GM19193 (cell line): ENCODE data around the gene ZEB1.

Source experiments
- POLR2A ChIP-seq: IDR thresholded peaks from 4 replicates; pipeline ENCODE4 v1.6.1; 2011; ENCODE audit not compliant: insufficient read depth, insufficient read length; ENCODE audit errors: extremely low read depth

ZEB1 gene

GRCh38 chr10:31390804-31391203 lies 71.8 kb downstream of the ZEB1 start:
- TF ChIP-seq POLR2A = no peak

- TF ChIP-seq POLR2A = no peak
These were observed 74.8 kb downstream of the ZEB1 start for GRCh38 chr10:31393844-31394243.

GRCh38 chr10:31395695-31396094 lies 76.7 kb downstream of the ZEB1 start:
- no peak for TF ChIP-seq POLR2A

- no peak for TF ChIP-seq POLR2A
These were observed 77.4 kb downstream of the ZEB1 start for GRCh38 chr10:31396376-31396775.

GRCh38 chr10:31397852-31398251 lies 78.8 kb downstream of the ZEB1 start:
- no peak for TF ChIP-seq POLR2A

- TF ChIP-seq POLR2A = no peak
These were observed 80.2 kb downstream of the ZEB1 start for GRCh38 chr10:31399171-31399570.

GRCh38 chr10:31399631-31400030 lies 80.6 kb downstream of the ZEB1 start:
- no peak for TF ChIP-seq POLR2A

- no peak for TF ChIP-seq POLR2A
These were observed 82.3 kb downstream of the ZEB1 start for GRCh38 chr10:31401287-31401686.

GRCh38 chr10:31404640-31405039 lies 85.6 kb downstream of the ZEB1 start:
- TF ChIP-seq POLR2A = no peak

GRCh38 chr10:31413325-31413724 lies 94.3 kb downstream of the ZEB1 start:
- TF ChIP-seq POLR2A = no peak

GRCh38 chr10:31418481-31418880 lies 99.5 kb downstream of the ZEB1 start:
- no peak for TF ChIP-seq POLR2A

- TF ChIP-seq POLR2A = no peak
These were observed 100.5 kb downstream of the ZEB1 start for GRCh38 chr10:31419394-31420063.

- TF ChIP-seq POLR2A = no peak
These were observed 102.3 kb downstream of the ZEB1 start for GRCh38 chr10:31421322-31421721.

GRCh38 chr10:31422634-31423033 lies 103.6 kb downstream of the ZEB1 start:
- no peak for TF ChIP-seq POLR2A

- TF ChIP-seq POLR2A = no peak
These were observed 105.5 kb downstream of the ZEB1 start for GRCh38 chr10:31424473-31424872.

GRCh38 chr10:31426401-31426800 lies 107.4 kb downstream of the ZEB1 start:
- TF ChIP-seq POLR2A = no peak

GRCh38 chr10:31431021-31431420 lies 112.0 kb downstream of the ZEB1 start:
- TF ChIP-seq POLR2A = no peak

GRCh38 chr10:31437959-31438358 lies 118.9 kb downstream of the ZEB1 start:
- no peak for TF ChIP-seq POLR2A

GRCh38 chr10:31451766-31452165 lies 132.8 kb downstream of the ZEB1 start:
- TF ChIP-seq POLR2A = no peak
